ENCODE results near the gene GPHB5. TPM values are rescaled to one million over a fixed set of nuclear protein-coding genes. Genes with fewer than 3 reads are reported as not detected.

Gene GPHB5, protein sequence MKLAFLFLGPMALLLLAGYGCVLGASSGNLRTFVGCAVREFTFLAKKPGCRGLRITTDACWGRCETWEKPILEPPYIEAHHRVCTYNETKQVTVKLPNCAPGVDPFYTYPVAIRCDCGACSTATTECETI
- not detected for total RNA-seq

GRCh38 chr14:63318835-63319234 is at the start of gene GPHB5:
Gene GPHB5 (minus strand): TSS chr14:63318935. CDS start chr14:63317849, 1,086 bp downstream.
- H3K4me3 ChIP-seq: no peak within 1 kb of the TSS
- H3K27ac ChIP-seq: no peak within 1 kb of the TSS
- intact Hi-C loops (cut with DNase I): no loop called here

GRCh38 chr14:63367742-63368364 is 49.1 kb upstream of the GPHB5 start:
- Histone ChIP-seq H3K4me1 (no peaks in the 10 kb centered on the region), H3K9me3 (no peaks in the 10 kb centered on the region), H3K27me3 (no peaks in the 10 kb centered on the region), H3K27ac (no peak overlapping the region), H3K9ac (ENCODE audit: low read depth in 2 of 2, low read length in 2 of 2) (no peak overlapping the region), H3K4me3 (no peak overlapping the region), H3K36me3 (no peaks in the 10 kb centered on the region)
- intact Hi-C loops (cut with DNase I): no loop called here
- TF ChIP-seq, protein P1, sequence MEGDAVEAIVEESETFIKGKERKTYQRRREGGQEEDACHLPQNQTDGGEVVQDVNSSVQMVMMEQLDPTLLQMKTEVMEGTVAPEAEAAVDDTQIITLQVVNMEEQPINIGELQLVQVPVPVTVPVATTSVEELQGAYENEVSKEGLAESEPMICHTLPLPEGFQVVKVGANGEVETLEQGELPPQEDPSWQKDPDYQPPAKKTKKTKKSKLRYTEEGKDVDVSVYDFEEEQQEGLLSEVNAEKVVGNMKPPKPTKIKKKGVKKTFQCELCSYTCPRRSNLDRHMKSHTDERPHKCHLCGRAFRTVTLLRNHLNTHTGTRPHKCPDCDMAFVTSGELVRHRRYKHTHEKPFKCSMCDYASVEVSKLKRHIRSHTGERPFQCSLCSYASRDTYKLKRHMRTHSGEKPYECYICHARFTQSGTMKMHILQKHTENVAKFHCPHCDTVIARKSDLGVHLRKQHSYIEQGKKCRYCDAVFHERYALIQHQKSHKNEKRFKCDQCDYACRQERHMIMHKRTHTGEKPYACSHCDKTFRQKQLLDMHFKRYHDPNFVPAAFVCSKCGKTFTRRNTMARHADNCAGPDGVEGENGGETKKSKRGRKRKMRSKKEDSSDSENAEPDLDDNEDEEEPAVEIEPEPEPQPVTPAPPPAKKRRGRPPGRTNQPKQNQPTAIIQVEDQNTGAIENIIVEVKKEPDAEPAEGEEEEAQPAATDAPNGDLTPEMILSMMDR (IDR thresholded peaks at IDR 0.05): no peak
- DNase-seq: no peak

More at GRCh38 chr14:63318835-63319234, at the start of gene GPHB5:
- Histone ChIP-seq H3K36me3 (no peaks in the 10 kb centered on the region), H3K27me3 (no peaks in the 10 kb centered on the region), H3K9me3 (no peaks in the 10 kb centered on the region), H3K4me1 (no peaks in the 10 kb centered on the region), H3K9ac (ENCODE audit: low read depth in 2 of 2, low read length in 2 of 2) (no peak within 1 kb of the TSS)
- TF ChIP-seq, protein P1 (IDR thresholded peaks at IDR 0.05): no peak
- DNase-seq: no peak

GRCh38 chr14:63362389-63362819 is 43.7 kb upstream of the GPHB5 start:
- no peaks in the 10 kb centered on the region for H3K27me3 ChIP-seq
- no peak overlapping the region for H3K4me3 ChIP-seq
- H3K36me3 ChIP-seq: no peaks in the 10 kb centered on the region
- no peak overlapping the region for H3K9ac ChIP-seq (ENCODE audit: low read depth in 2 of 2, low read length in 2 of 2)
- DNase-seq: peak; percentile 37
- TF ChIP-seq, protein P1 (IDR thresholded peaks at IDR 0.05): no peak
- H3K27ac ChIP-seq: no peak overlapping the region
- no peaks in the 10 kb centered on the region for H3K9me3 ChIP-seq
- no peaks in the 10 kb centered on the region for H3K4me1 ChIP-seq
- intact Hi-C loops (cut with DNase I): no loop called here

DNA sequence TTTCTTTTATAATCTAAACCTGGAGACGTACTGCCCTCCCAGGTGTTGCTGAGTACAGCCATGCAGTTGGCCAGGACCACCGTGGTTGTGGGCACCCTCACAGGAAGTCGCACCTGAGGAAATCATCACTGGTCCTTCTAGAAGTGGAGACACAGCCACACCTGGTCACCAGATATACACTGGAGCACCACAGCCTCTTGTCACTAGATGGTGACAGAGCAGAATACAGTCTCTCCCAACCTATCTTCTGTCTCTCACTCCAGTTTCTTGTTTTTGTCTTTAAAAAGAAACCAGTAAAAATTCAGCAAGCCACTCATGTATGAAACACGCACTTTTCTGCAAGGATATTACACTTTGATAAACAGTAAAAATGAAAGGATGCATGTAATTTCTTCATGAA is 43.1 kb upstream of the GPHB5 start:
- Histone ChIP-seq H3K9me3 (no peaks in the 10 kb centered on the region), H3K27me3 (no peaks in the 10 kb centered on the region), H3K4me3 (no peak overlapping the region), H3K4me1 (no peaks in the 10 kb centered on the region), H3K27ac (no peak overlapping the region), H3K9ac (ENCODE audit: low read depth in 2 of 2, low read length in 2 of 2) (no peak overlapping the region), H3K36me3 (no peaks in the 10 kb centered on the region)
- intact Hi-C loops (cut with DNase I): no loop called here
- no peak for DNase-seq
- TF ChIP-seq, protein P1 (IDR thresholded peaks at IDR 0.05): no peak

- Histone ChIP-seq H3K4me1 (no peaks in the 10 kb centered on the region), H3K9me3 (no peaks in the 10 kb centered on the region), H3K9ac (ENCODE audit: low read depth in 2 of 2, low read length in 2 of 2) (no peak overlapping the region), H3K27ac (no peak overlapping the region), H3K27me3 (no peaks in the 10 kb centered on the region), H3K4me3 (no peak overlapping the region), H3K36me3 (no peaks in the 10 kb centered on the region)
- no peak for DNase-seq
- intact Hi-C loops (cut with DNase I): no loop called here
- TF ChIP-seq, protein P1 (IDR thresholded peaks at IDR 0.05): no peak
Measured at GRCh38 chr14:63357841-63358240, 39.1 kb upstream of the GPHB5 start.
